BJ (cell line): Measurements from ENCODE around the gene CUL4A. TPM values are rescaled to one million over a fixed set of nuclear protein-coding genes. Genes with fewer than 3 reads are reported as not detected.
"Not testable (repeated sequence)": the region's sequence is repeated elsewhere in the genome, so short reads cannot be mapped to it uniquely, and the experiment has no call there.

ENCODE experiments used
- CTCF ChIA-PET: fragments of 350-600 bp; formaldehyde crosslinking; extraction: SDS; loops from one replicate; lab custom pipeline; 2021; ENCODE audit warnings: antibody characterized with exemption, inconsistent platforms; lab: Yijun Ruan, JAX
- POLR2A ChIA-PET: fragments of 300-600 bp; sonication (Branson Sonifier 250); formaldehyde crosslinking; extraction: SDS; loops from one replicate; lab custom pipeline; 2021; ENCODE audit warnings: antibody characterized with exemption; lab: Charles Lee
- DNase-seq: peaks from one replicate; pipeline ENCODE4 v3.0.0-alpha.2; 2011; ENCODE audit warnings: low read depth
- H3K27me3 ChIP-seq: 2 replicates; pipeline ENCODE4 v1.6.0; 2011; ENCODE audit warnings: low read length; ENCODE audit not compliant: control insufficient read depth, insufficient read depth
- H3K36me3 ChIP-seq: 2 replicates; pipeline ENCODE4 v1.5.1; 2011; ENCODE audit warnings: low read length; ENCODE audit not compliant: control insufficient read depth, insufficient read depth
- H3K4me3 ChIP-seq: 2 replicates; pipeline ENCODE4 v1.5.1; 2011; ENCODE audit warnings: low read depth, mild to moderate bottlenecking, control low read depth, low read length
- CTCF ChIP-seq: IDR thresholded peaks from 2 replicates; pipeline ENCODE4 v1.5.1; 2011; ENCODE audit warnings: low read depth, mild to moderate bottlenecking, control low read depth, inconsistent platforms, low read length, moderate library complexity; ENCODE audit not compliant: insufficient read depth
- polyA minus RNA-seq: library from RNA; depleted of rRNA, polyadenylated mRNA; stranded (reverse); fragments of >200 nt; gene quantifications from 2 replicates; pipeline ENCODE4 v1.2.3, GENCODE V29; 2011; rRNA and poly(A)+ RNA removed
- polyA plus RNA-seq: library from polyadenylated mRNA; depleted of rRNA; stranded (reverse); fragments of >200 nt; gene quantifications from 2 replicates; pipeline ENCODE4 v1.2.3, GENCODE V29; 2011; rRNA removed

The CUL4A gene
- polyA plus RNA-seq = 51.5 and 67.1 TPM in 2 replicates
- polyA minus RNA-seq = 35.6 and 39.4 TPM in 2 replicates

GRCh38 chr13:113209336-113209758 lies at the start of gene CUL4A:
Gene CUL4A, plus strand, starts transcription at chr13:113209613. Its CDS starts 15 bp downstream, at chr13:113209628.
- POLR2A ChIA-PET = interaction anchor here (0.5 to 0.8 kb wide), 2 partner anchors 50 to 80 kb away, joined by 3 to 14 read pairs; no protein-coding TSS in a partner anchor
- no peak for DNase-seq
- TF ChIP-seq CTCF = no peak
- H3K4me3 ChIP-seq = peak within 1 kb of the TSS; percentile 77
- CTCF ChIA-PET = interaction anchor here (0.8 to 1.1 kb wide), 3 partner anchors 10 to 175 kb away, joined by 3 read pairs; no protein-coding TSS in a partner anchor
- H3K27me3 ChIP-seq = no peaks in the 10 kb centered on the region
- no peaks in the 10 kb centered on the region for H3K36me3 ChIP-seq

GRCh38 chr13:113159701-113160100 lies 49.7 kb upstream of the CUL4A start:
- no peak for TF ChIP-seq CTCF
- no peak for DNase-seq
- ChIA-PET CTCF (interaction anchor here (1.3 kb wide), 1 partner anchor 10 kb away, joined by 3 read pairs; no protein-coding TSS in a partner anchor), POLR2A (interaction anchor here (0.6 kb wide), 1 partner anchor 49 kb away, joined by 14 read pairs; the partner anchor contains the start of gene PCID2)
- Histone ChIP-seq H3K36me3 (no peaks in the 10 kb centered on the region), H3K27me3 (no peaks in the 10 kb centered on the region), H3K4me3 (no peak overlapping the region)

DNA sequence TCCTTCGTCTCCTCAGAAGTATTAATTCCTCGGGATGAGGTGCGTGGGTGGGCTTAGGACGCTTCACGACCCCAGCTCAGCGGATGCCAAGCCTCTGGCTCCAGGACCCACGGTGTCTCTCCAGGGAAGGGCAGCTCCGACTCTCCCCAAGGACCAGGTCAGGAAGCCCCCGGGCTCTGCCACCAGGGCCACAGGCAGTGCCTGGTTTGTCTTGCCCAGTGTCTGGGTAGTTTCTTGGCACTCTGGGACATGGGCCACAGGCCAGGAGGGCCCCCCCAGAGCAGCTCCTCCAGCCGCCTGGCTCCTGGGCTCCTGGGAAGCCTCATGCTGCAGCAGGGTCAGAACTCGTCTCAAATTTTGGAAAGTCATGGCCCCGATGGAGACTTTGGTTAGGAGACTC lies 48.4 kb upstream of the CUL4A start:
- ChIA-PET CTCF (interaction anchor here (0.6 kb wide), 1 partner anchor 166 kb away, joined by 4 read pairs; no protein-coding TSS in a partner anchor), POLR2A (no interaction called here)
- Histone ChIP-seq H3K36me3 (no peaks in the 10 kb centered on the region), H3K4me3 (no peak overlapping the region), H3K27me3 (no peaks in the 10 kb centered on the region)
- TF ChIP-seq CTCF = no peak
- no peak for DNase-seq

- Histone ChIP-seq H3K36me3 (no peaks in the 10 kb centered on the region), H3K27me3 (no peaks in the 10 kb centered on the region), H3K4me3 (no peak overlapping the region)
- ChIA-PET CTCF (interaction anchor here (0.6 kb wide), 1 partner anchor 165 kb away, joined by 4 read pairs; no protein-coding TSS in a partner anchor), POLR2A (no interaction called here)
- no peak for TF ChIP-seq CTCF
- DNase-seq = no peak
These were observed 48.0 kb upstream of the CUL4A start for GRCh38 chr13:113161433-113161832.

DNA sequence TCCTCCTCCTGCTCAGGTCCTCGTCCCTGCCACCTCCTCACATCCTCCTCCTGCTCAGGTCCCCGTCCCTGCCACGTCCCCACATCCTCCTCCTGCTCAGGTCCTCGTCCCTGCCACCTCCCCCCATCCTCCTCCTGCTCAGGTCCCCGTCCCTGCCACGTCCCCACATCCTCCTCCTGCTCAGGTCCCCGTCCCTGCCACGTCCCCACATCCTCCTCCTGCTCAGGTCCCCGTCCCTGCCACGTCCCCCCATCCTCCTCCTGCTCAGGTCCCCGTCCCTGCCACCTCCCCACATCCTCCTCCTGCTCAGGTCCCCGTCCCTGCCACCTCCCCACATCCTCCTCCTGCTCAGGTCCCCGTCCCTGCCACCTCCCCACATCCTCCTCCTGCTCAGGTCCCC lies 47.4 kb upstream of the CUL4A start:
- CTCF ChIA-PET, H3K4me3 ChIP-seq, POLR2A ChIA-PET, H3K36me3 ChIP-seq, H3K27me3 ChIP-seq, DNase-seq: not testable (repeated sequence)
